HepG2 (cell line): ENCODE measurements around the gene FAM83D. TPM values are rescaled to one million over a fixed set of nuclear protein-coding genes. Genes with fewer than 3 reads are reported as not detected.

Experiments used
- ATAC-seq: fragments of 200-7000 bp; cut with Tn5 transposase; 3 replicates; pipeline ENCODE4 v1.9.1; 2020; ENCODE audit warnings: mild to moderate bottlenecking, moderate library complexity
- Bru-seq: library from RNA; stranded (reverse); fragments of 400-500 nt; gene quantifications from one replicate; lab custom pipeline; 2021; lab: Mats Ljungman, UMichigan
- BruChase-seq, 2 experiments: library from RNA; stranded (reverse); fragments of 400-500 nt; gene quantifications; one replicate each; lab custom pipeline; 2021; lab: Mats Ljungman, UMichigan
- BruUV-seq: library from RNA; stranded (reverse); fragments of 400-500 nt; replicated peaks from 2 replicates; lab custom pipeline; 2021; lab: Mats Ljungman, UMichigan
- CTCF ChIA-PET: fragments of 300-600 bp; formaldehyde crosslinking; extraction: SDS; loops from one replicate; lab custom pipeline; 2021; ENCODE audit warnings: low total read pairs, inconsistent platforms, low intra/inter-chr PET ratio; lab: Yijun Ruan, JAX
- POLR2A ChIA-PET: fragments of 350-600 bp; sonication (Branson Sonifier 250); formaldehyde crosslinking; loops from one replicate; lab custom pipeline; 2020; ENCODE audit warnings: antibody characterized with exemption, inconsistent platforms; lab: Yijun Ruan, JAX
- DNase-seq: peaks from one replicate; pipeline ENCODE4 v3.0.0-alpha.2; 2015; ENCODE audit warnings: low spot score
- FAIRE-seq: peaks from 3 replicates; lab custom pipeline; 2011; peaks lifted over from hg19 to GRCh38; lab: Jason Lieb, UNC
- H2AFZ ChIP-seq: one replicate; pipeline ENCODE4 v1.6.1; 2011; ENCODE audit warnings: low read length, inconsistent platforms
- H3K27ac ChIP-seq: fragments of 300-600 bp; 3 replicates; pipeline ENCODE4 v1.8.0; 2011; ENCODE audit warnings: mixed run types, mild to moderate bottlenecking, mixed read lengths, low read length, inconsistent platforms; ENCODE audit not compliant: insufficient read depth; ENCODE audit errors: extremely low read length
- H3K27me3 ChIP-seq, 2 experiments: fragments of 200-600 bp in 1 of 2; 2 replicates in 1 of 2; 3 replicates in 1 of 2; pipeline versions ENCODE4 v1.6.0 to v1.8.0; 2011; ENCODE audit warnings: low read length in 2 of 2, mild to moderate bottlenecking in 2 of 2, moderate library complexity in 2 of 2, inconsistent platforms in 1 of 2; ENCODE audit not compliant: insufficient read depth in 2 of 2, control insufficient read depth in 1 of 2
- H3K36me3 ChIP-seq, 2 experiments: fragments of 200-600 bp in 1 of 2; replicated peaks in 1 of 2; 2 replicates in 1 of 2; 3 replicates in 1 of 2; pipeline versions ENCODE4 v1.5.1 to v1.8.0; 2011; ENCODE audit warnings: low read length in 2 of 2, inconsistent platforms in 1 of 2; ENCODE audit not compliant: insufficient read depth in 2 of 2, control insufficient read depth in 1 of 2
- H3K4me1 ChIP-seq: 2 replicates; pipeline ENCODE4 v1.5.1; 2012; ENCODE audit warnings: low read length, inconsistent platforms; ENCODE audit not compliant: insufficient read depth
- H3K4me2 ChIP-seq: 2 replicates; pipeline ENCODE4 v1.6.0; 2011; ENCODE audit warnings: low read depth, low read length, inconsistent platforms
- H3K4me3 ChIP-seq, 3 experiments: fragments of 200-600 bp in 1 of 3; sonication (generic), shearing (Covaris generic) in 1 of 3; replicated peaks in 1 of 3; 2 replicates each; pipeline ENCODE4 v1.5.1; 2011 to 2016; ENCODE audit warnings: low read length in 3 of 3, inconsistent platforms in 2 of 3, low read depth in 2 of 3, mild to moderate bottlenecking in 2 of 3, control low read depth in 1 of 3, mixed read lengths in 1 of 3; ENCODE audit not compliant: insufficient read depth in 1 of 3
- H3K79me2 ChIP-seq: one replicate; pipeline ENCODE4 v1.6.1; 2011; ENCODE audit warnings: low read length, inconsistent platforms; ENCODE audit not compliant: insufficient read depth
- H3K9ac ChIP-seq: 2 replicates; pipeline ENCODE4 v1.6.0; 2011; ENCODE audit warnings: mild to moderate bottlenecking, low read depth, low read length, inconsistent platforms; ENCODE audit not compliant: insufficient read depth
- H3K9me3 ChIP-seq: 2 replicates; pipeline ENCODE4 v1.5.1; 2012; ENCODE audit warnings: mild to moderate bottlenecking, low read length
- H4K20me1 ChIP-seq: 2 replicates; pipeline ENCODE4 v1.6.0; 2011; ENCODE audit warnings: inconsistent platforms, mild to moderate bottlenecking, low read length, moderate library complexity; ENCODE audit not compliant: insufficient read depth
- ELF3 ChIP-seq: IDR thresholded peaks from 2 replicates; pipeline ENCODE4 v1.6.1; 2016; ENCODE audit warnings: missing genetic modification reagents, missing compliant biosample characterization
- GTF3A ChIP-seq: sonication (generic); formaldehyde crosslinking; conservative IDR thresholded peaks from 2 replicates; pipeline ENCODE4 v1.4.0; 2020; ENCODE audit warnings: mild to moderate bottlenecking, missing genetic modification reagents
- HNRNPL ChIP-seq: fragments of 200-400 bp; formaldehyde crosslinking; IDR thresholded peaks from 2 replicates; pipeline ENCODE4 v1.6.1; 2017; ENCODE audit warnings: mild to moderate bottlenecking, low read depth, low read length
- TMF1 ChIP-seq: sonication (generic); formaldehyde crosslinking; IDR thresholded peaks from 2 replicates; pipeline ENCODE4 v1.8.1; 2022; ENCODE audit warnings: low read depth, missing genetic modification reagents
- ZSCAN20 ChIP-seq: sonication (generic); formaldehyde crosslinking; IDR thresholded peaks from 2 replicates; pipeline ENCODE4 v1.4.0; 2020; ENCODE audit warnings: missing genetic modification reagents, mild to moderate bottlenecking, borderline replicate concordance
- WGBS: methylation state at CpG from one replicate; pipeline ENCODE4 v1.1.6; 2017; ENCODE audit warnings: low lambda C conversion rate; 5-methylcytosine and 5-hydroxymethylcytosine counted together
- in situ Hi-C: cut with HindIII; loops from 2 replicates; pipeline ENCODE4 v1.10.0; 2017; ENCODE audit warnings: low pct_unique_long_range_greater_than_20kb; ENCODE audit not compliant: extremely low pct_ligation_motif_present
- intact Hi-C: fragments of 100-400 bp; cut with micrococcal nuclease; formaldehyde crosslinking; loops from one replicate; pipeline ENCODE4 v1.10.0; 2022; ENCODE audit not compliant: unreplicated experiment
- long read RNA-seq, 2 experiments: library from RNA in 1 of 2; library from polyadenylated mRNA in 1 of 2; stranded (forward) in 1 of 2; unstranded in 1 of 2; transcript quantifications; one replicate each; pipeline ENCODE4 v2.0.0, GENCODE V29; 2019 to 2022
- polyA minus RNA-seq, 3 experiments: library from RNA; depleted of rRNA, polyadenylated mRNA; stranded (reverse); fragments of >200 nt; gene quantifications; 2 replicates each; pipeline ENCODE4 v1.2.3, GENCODE V29; 2011; ENCODE audit warnings: low replicate concordance in 1 of 3
- polyA plus RNA-seq, 8 experiments: library from polyadenylated mRNA; depleted of rRNA in 3 of 8; stranded (reverse) in 7 of 8; unstranded in 1 of 8; fragments of >200 nt; fragmentation: Illumina TruSeq in 4 of 8; extraction: Trizol in 4 of 8; gene quantifications; 2 replicates each; pipeline versions ENCODE4 v1.2.1 to v1.2.3, GENCODE V29; 2011 to 2016; ENCODE audit warnings: low read depth in 4 of 8, missing spikeins in 1 of 8, mixed read lengths in 1 of 8; ENCODE audit not compliant: insufficient read depth in 1 of 8
- total RNA-seq, 5 experiments: library from RNA; depleted of rRNA; stranded (reverse); fragments of >200 nt; fragmentation: Illumina TruSeq; extraction: Trizol; gene quantifications; 2 replicates each; pipeline ENCODE4 v1.2.3, GENCODE V29; 2016; ENCODE audit warnings: low read depth in 1 of 5
- TF ChIP-seq, protein P1 (sequence below): fragments of 450-650 bp; IDR thresholded peaks from 2 replicates; pipeline ENCODE4 v1.6.1; 2017; ENCODE audit warnings: mild to moderate bottlenecking
- TF ChIP-seq, protein P2 (sequence below): sonication (generic); formaldehyde crosslinking; IDR thresholded peaks from 2 replicates; pipeline ENCODE4 v1.9.0; 2021; ENCODE audit warnings: missing genetic modification reagents, mild to moderate bottlenecking, borderline replicate concordance
- TF ChIP-seq, protein P3 (sequence below): sonication (generic); formaldehyde crosslinking; IDR thresholded peaks from 2 replicates; pipeline ENCODE4 v1.8.1; 2023; ENCODE audit warnings: mild to moderate bottlenecking, missing genetic modification reagents

Gene FAM83D, protein sequence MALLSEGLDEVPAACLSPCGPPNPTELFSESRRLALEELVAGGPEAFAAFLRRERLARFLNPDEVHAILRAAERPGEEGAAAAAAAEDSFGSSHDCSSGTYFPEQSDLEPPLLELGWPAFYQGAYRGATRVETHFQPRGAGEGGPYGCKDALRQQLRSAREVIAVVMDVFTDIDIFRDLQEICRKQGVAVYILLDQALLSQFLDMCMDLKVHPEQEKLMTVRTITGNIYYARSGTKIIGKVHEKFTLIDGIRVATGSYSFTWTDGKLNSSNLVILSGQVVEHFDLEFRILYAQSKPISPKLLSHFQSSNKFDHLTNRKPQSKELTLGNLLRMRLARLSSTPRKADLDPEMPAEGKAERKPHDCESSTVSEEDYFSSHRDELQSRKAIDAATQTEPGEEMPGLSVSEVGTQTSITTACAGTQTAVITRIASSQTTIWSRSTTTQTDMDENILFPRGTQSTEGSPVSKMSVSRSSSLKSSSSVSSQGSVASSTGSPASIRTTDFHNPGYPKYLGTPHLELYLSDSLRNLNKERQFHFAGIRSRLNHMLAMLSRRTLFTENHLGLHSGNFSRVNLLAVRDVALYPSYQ
- total RNA-seq (2016; rRNA removed; fragmentation: Illumina TruSeq; extraction: Trizol) (64.0 and 76.5 TPM in 2 replicates), polyA plus RNA-seq (2011; rRNA removed) (26.7 and 51.4 TPM in 2 replicates), polyA minus RNA-seq (2011; rRNA and poly(A)+ RNA removed; ENCODE audit: low replicate concordance) (42.3 and 93.4 TPM in 2 replicates), Bru-seq, nascent RNA (percentile 84 among the genes with signal in this experiment), BruChase-seq, experiment 1, labeled RNA remaining after a 6-hour chase (percentile 72 among the genes with signal in this experiment), BruChase-seq, experiment 2, labeled RNA remaining after a 2-hour chase (percentile 82 among the genes with signal in this experiment)
- total RNA-seq (2016; cell fraction: cytosol; rRNA removed; fragmentation: Illumina TruSeq; extraction: Trizol; ENCODE audit: low read depth) = 7.7 and 8.1 TPM in 2 replicates
- 64.0 and 71.6 TPM in 2 replicates for total RNA-seq (2016; cell fraction: insoluble cytoplasmic fraction; rRNA removed; fragmentation: Illumina TruSeq; extraction: Trizol)
- 21.2 and 23.0 TPM in 2 replicates for total RNA-seq (2016; cell fraction: membrane; rRNA removed; fragmentation: Illumina TruSeq; extraction: Trizol)
- 31.3 and 37.7 TPM in 2 replicates for total RNA-seq (2016; cell fraction: nucleus; rRNA removed; fragmentation: Illumina TruSeq; extraction: Trizol)
- 28.2 and 38.6 TPM in 2 replicates for polyA plus RNA-seq (2011; cell fraction: cytosol; rRNA removed)
- polyA plus RNA-seq (2011; cell fraction: nucleus; rRNA removed) = 23.7 and 42.3 TPM in 2 replicates
- 13.4 and 27.1 TPM in 2 replicates for polyA plus RNA-seq (2012)
- polyA plus RNA-seq (2016; cell fraction: cytosol; fragmentation: Illumina TruSeq; extraction: Trizol; ENCODE audit: low read depth) = 3.9 and 4.0 TPM in 2 replicates
- polyA plus RNA-seq (2016; cell fraction: insoluble cytoplasmic fraction; fragmentation: Illumina TruSeq; extraction: Trizol; ENCODE audit: low read depth) = 80.4 and 80.8 TPM in 2 replicates
- polyA plus RNA-seq (2016; cell fraction: membrane; fragmentation: Illumina TruSeq; extraction: Trizol; ENCODE audit: low read depth) = 11.5 and 12.2 TPM in 2 replicates
- polyA plus RNA-seq (2016; cell fraction: nucleus; fragmentation: Illumina TruSeq; extraction: Trizol; ENCODE audit: insufficient read depth, low read depth) = 61.5 and 62.0 TPM in 2 replicates
- polyA minus RNA-seq (2011; cell fraction: cytosol; rRNA and poly(A)+ RNA removed) = 16.7 and 27.9 TPM in 2 replicates
- polyA minus RNA-seq (2011; cell fraction: nucleus; rRNA and poly(A)+ RNA removed) = 19.5 and 32.3 TPM in 2 replicates
- long read RNA-seq, experiment 1, transcript FAM83D-201 (4 exons, 2,475 nt) = major isoform, 36 of 45 reads
- long read RNA-seq, experiment 1, partial matches to known transcripts = 8 of 45 reads
- long read RNA-seq, experiment 1, other reads (novel, unspliced or antisense) = 1 of 45 reads
- long read RNA-seq, experiment 2, transcript FAM83D-201 (4 exons, 2,475 nt) = major isoform, 9 of 15 reads
- long read RNA-seq, experiment 2, partial matches to known transcripts = 5 of 15 reads
- long read RNA-seq, experiment 2, other reads (novel, unspliced or antisense) = 1 of 15 reads

DNA sequence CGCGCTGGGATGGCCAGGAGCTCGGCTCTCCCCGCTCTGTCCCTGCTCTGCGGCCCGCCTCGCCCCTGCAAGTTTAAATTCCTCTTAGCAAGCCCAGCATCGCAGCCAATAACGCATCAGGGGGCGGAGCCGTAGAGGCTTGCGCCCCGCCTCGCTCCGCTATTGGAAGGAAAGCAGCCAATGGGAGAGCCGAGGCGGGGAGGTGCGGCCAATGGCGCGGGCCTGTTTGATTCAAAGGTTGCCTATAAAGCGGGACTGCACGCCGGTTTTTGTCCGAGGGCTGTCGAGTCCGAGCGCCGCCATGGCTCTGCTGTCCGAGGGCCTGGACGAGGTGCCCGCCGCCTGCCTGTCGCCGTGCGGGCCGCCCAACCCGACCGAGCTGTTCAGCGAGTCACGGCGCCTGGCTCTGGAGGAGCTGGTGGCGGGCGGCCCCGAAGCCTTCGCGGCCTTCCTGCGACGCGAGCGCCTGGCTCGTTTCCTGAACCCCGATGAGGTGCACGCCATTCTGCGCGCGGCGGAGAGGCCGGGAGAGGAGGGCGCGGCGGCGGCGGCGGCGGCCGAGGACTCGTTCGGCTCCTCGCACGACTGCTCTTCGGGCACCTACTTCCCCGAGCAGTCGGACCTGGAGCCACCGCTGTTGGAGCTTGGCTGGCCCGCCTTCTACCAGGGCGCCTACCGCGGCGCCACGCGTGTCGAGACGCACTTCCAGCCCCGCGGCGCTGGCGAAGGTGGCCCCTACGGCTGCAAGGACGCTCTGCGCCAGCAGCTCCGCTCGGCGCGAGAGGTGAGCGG is at the start of gene FAM83D:
Gene FAM83D (plus strand): TSS at position 276 of the 792 bp plus-strand sequence. CDS start 26 bp downstream, at position 302.
- peaks cover 49% of the 10 kb centered on the region for H3K79me2 ChIP-seq
- CTCF ChIA-PET = interaction anchor here (1.0 to 2.2 kb wide), 7 partner anchors 9 to 155 kb away, joined by 4 to 21 read pairs (median 6); partner anchors contain the start of gene DHX35
- peak; percentile 68 for TF ChIP-seq ELF3 (CRISPR knock-in tag)
- peak; percentile 83; the same call in 1 of the 2 replicates for TF ChIP-seq ZSCAN20 (CRISPR knock-in tag)
- peak; percentile 75; the same call in 1 of the 2 replicates for TF ChIP-seq GTF3A (CRISPR knock-in tag)
- peak; percentile 99 for TF ChIP-seq TMF1 (CRISPR knock-in tag)
- TF ChIP-seq, protein P1, sequence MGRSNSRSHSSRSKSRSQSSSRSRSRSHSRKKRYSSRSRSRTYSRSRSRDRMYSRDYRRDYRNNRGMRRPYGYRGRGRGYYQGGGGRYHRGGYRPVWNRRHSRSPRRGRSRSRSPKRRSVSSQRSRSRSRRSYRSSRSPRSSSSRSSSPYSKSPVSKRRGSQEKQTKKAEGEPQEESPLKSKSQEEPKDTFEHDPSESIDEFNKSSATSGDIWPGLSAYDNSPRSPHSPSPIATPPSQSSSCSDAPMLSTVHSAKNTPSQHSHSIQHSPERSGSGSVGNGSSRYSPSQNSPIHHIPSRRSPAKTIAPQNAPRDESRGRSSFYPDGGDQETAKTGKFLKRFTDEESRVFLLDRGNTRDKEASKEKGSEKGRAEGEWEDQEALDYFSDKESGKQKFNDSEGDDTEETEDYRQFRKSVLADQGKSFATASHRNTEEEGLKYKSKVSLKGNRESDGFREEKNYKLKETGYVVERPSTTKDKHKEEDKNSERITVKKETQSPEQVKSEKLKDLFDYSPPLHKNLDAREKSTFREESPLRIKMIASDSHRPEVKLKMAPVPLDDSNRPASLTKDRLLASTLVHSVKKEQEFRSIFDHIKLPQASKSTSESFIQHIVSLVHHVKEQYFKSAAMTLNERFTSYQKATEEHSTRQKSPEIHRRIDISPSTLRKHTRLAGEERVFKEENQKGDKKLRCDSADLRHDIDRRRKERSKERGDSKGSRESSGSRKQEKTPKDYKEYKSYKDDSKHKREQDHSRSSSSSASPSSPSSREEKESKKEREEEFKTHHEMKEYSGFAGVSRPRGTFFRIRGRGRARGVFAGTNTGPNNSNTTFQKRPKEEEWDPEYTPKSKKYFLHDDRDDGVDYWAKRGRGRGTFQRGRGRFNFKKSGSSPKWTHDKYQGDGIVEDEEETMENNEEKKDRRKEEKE = no peak
- peak; percentile 41; the same call in 1 of the 2 replicates for TF ChIP-seq HNRNPL
- TF ChIP-seq, protein P2, sequence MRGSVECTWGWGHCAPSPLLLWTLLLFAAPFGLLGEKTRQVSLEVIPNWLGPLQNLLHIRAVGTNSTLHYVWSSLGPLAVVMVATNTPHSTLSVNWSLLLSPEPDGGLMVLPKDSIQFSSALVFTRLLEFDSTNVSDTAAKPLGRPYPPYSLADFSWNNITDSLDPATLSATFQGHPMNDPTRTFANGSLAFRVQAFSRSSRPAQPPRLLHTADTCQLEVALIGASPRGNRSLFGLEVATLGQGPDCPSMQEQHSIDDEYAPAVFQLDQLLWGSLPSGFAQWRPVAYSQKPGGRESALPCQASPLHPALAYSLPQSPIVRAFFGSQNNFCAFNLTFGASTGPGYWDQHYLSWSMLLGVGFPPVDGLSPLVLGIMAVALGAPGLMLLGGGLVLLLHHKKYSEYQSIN (CRISPR knock-in tag) = no peak
- TF ChIP-seq, protein P3, sequence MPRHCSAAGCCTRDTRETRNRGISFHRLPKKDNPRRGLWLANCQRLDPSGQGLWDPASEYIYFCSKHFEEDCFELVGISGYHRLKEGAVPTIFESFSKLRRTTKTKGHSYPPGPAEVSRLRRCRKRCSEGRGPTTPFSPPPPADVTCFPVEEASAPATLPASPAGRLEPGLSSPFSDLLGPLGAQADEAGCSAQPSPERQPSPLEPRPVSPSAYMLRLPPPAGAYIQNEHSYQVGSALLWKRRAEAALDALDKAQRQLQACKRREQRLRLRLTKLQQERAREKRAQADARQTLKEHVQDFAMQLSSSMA (CRISPR knock-in tag) = peak; percentile 41; the same call in 1 of the 2 replicates

More for the DNA sequence above, at the start of gene FAM83D:
- under 1% methylated on average over 34 of the region's 95 CpGs for WGBS
- intact Hi-C loops = loop anchor here (1.0 kb wide), 3 partner anchors 36 to 178 kb away; partner anchors contain the start of genes ACTR5 and DHX35
- H3K9ac ChIP-seq = peak within 1 kb of the TSS; percentile 94
- ATAC-seq (peak; percentile 93), DNase-seq (peak; percentile 99), FAIRE-seq (peak; percentile 99)
- POLR2A ChIA-PET = interaction anchor here (0.6 to 3.4 kb wide), 11 partner anchors 8 to 123 kb away, joined by 3 to 41 read pairs (median 4); partner anchors contain the start of gene DHX35
- H3K9me3 ChIP-seq = no peaks in the 10 kb centered on the region
- H3K36me3 ChIP-seq = peaks cover 0 to 4% of the 10 kb centered on the region in 2 experiments; a peak in 2 of 5 replicates
- H2AFZ ChIP-seq = peak within 1 kb of the TSS; percentile 68
- H3K27ac ChIP-seq = peak within 1 kb of the TSS; percentile 73
- peaks cover 10% of the 10 kb centered on the region; the same call in 1 of the 2 replicates for H4K20me1 ChIP-seq
- TSS peak; percentile 53 for BruUV-seq
- in situ Hi-C loops = no loop called here
- H3K4me3 ChIP-seq = peak within 1 kb of the TSS; percentile 85 to 99 (median 95)
- H3K27me3 ChIP-seq = peaks cover 0 to 8% of the 10 kb centered on the region in 2 experiments; a peak in 2 of 5 replicates
- peak within 1 kb of the TSS; percentile 87 for H3K4me2 ChIP-seq
- peaks cover 57% of the 10 kb centered on the region for H3K4me1 ChIP-seq
